Measurements from ENCODE around the gene CCDC178.
"Not testable (repeated sequence)": the region's sequence is repeated elsewhere in the genome, so short reads cannot be mapped to it uniquely, and the experiment has no call there.

CCDC178 gene

GRCh38 chr18:33156906-33157470 is 283.5 kb downstream of the CCDC178 start:
- no peak for DNase-seq (ENCODE audit: low spot score)
- no peak for TF ChIP-seq CTCF (IDR thresholded peaks at IDR 0.05; ENCODE audit: extremely low read depth, missing control alignments)

- TF ChIP-seq CTCF (IDR thresholded peaks at IDR 0.05; ENCODE audit: extremely low read depth, missing control alignments), result no peak
- no peak for DNase-seq (ENCODE audit: low spot score)
Measured at GRCh38 chr18:33154049-33154448, 286.5 kb downstream of the CCDC178 start.

DNA sequence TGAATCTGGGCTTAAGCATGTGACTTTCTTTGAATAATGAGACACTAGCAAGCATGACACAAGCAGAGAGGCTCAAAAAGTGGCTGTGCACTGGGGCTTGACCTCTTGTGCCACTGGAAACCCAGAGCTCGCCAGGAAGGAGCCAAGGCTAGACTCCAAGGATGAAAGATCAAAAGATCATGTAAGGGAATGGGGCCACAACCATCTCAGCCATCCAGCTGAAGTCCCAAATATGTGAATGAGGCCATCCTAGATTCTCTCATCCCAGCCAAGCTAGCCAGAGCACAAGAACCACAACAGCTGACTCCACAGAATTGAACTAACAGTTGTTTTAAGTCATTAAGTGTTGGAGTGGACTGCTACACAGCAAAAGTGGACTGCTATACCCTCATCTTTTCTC is 288.1 kb downstream of the CCDC178 start:
- no peak for DNase-seq (ENCODE audit: low spot score)
- TF ChIP-seq CTCF (IDR thresholded peaks at IDR 0.05; ENCODE audit: extremely low read depth, missing control alignments), result no peak

DNA sequence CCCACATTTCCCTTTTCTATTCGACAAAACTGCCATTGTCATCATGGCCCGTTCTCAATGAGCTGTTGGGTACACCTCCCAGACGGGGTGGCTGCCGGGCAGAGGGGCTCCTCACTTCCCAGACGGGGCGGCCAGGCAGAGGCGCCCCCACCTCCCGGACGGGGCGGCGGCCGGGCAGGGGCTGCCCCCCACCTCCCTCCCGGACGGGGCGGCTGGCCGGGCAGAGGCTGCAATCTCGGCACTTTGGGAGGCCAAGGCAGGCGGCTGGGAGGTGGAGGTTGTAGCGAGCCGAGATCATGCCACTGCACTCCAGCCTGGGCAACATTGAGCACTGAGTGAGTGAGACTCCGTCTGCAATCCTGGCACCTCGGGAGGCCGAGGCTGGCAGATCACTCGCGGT is 292.7 kb downstream of the CCDC178 start:
- DNase-seq (ENCODE audit: low spot score), result not testable (repeated sequence)

DNA sequence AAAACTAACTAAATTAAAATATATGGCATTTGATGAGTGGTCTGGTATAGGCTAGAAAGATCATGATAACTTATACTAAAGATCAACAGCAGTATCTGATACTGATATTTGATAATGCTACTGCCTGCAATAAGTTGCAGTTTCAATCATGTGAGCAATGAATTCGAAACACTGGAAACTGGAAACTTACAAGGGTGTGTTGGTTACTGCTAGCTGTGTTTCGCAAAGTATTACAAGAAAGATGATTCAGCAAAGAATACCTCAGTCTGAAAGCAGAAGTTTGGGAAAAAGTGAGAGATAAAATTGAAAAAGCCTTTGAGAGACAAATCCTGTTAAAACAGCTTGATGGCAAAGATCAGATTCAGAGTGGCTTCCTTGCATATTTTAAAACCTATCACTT is 294.5 kb downstream of the CCDC178 start:
- DNase-seq (ENCODE audit: low spot score), result no peak

DNA sequence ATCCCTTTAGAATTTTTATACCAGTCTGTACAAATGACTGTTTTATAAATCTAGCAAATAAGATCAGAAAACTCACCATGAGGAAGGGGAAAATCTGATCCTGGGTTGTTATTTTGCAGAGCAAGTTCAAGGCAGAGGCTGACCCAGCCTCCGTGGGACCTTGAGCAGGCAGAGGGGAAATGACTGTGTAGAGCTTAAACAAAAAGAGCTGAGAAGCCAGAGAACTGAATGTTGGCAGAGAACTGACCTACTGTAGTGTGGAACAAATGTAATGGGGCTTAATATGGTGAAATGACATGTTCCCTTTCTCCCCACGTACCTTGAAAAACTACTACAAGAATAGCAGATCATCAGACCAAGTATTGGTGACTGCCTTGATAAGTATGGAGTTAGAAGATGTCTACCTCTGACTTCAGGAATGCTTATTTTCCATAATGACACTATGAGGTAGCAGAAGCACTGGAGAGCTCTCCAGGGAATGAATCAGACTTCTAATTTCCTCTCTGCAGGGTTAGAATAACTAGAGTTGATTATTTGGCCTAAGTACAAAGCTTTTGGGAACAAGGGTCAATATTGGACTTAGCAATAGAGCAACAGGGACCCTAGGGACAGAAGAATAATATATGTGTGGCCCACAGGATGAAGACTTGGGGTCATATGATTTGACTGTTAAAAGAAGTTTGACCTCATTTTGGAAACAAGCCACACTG is 304.4 kb downstream of the CCDC178 start:
- DNase-seq (ENCODE audit: low spot score), result no peak
- TF ChIP-seq CTCF (IDR thresholded peaks at IDR 0.05; ENCODE audit: extremely low read depth, missing control alignments), result no peak

More for the DNA sequence above, 294.5 kb downstream of the CCDC178 start:
- no peak for TF ChIP-seq CTCF (IDR thresholded peaks at IDR 0.05; ENCODE audit: extremely low read depth, missing control alignments)

GRCh38 chr18:33132657-33133056 is 307.9 kb downstream of the CCDC178 start:
- DNase-seq (ENCODE audit: low spot score), result no peak
- no peak for TF ChIP-seq CTCF (IDR thresholded peaks at IDR 0.05; ENCODE audit: extremely low read depth, missing control alignments)

DNA sequence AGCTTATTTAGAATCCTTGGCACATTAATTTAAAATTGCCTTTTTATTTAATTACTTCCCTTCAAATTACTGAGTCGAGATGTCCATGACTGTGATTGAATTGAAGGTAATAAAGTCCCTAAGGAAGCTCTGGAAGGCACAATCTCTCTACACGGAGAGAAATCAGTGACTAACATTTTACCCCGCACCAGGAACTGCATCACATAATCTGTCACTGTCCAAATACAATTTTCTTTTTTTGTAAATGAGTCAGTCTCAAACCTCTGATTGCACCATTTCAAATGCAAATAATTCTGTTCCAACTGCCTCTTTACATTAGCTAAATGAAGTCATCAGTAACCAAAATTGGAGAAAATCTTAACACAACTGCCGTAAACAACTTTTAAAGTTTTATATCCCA is 311.9 kb downstream of the CCDC178 start:
- TF ChIP-seq CTCF (IDR thresholded peaks at IDR 0.05; ENCODE audit: extremely low read depth, missing control alignments), result no peak
- DNase-seq (ENCODE audit: low spot score), result no peak
